IPS-15b (cell line): ENCODE data around the gene PRSS1.
A peak's percentile ranks its signal among the peaks of the same experiment; 100 is the strongest.

Experiments used
- H3K27me3 ChIP-seq: one replicate; pipeline ENCODE4 v1.6.1; 2013; ENCODE audit warnings: low read length; ENCODE audit not compliant: control insufficient read depth, insufficient read depth
- H3K36me3 ChIP-seq: one replicate; pipeline ENCODE4 v1.6.1; 2013; ENCODE audit warnings: low read length; ENCODE audit not compliant: control insufficient read depth, insufficient read depth
- H3K4me1 ChIP-seq: one replicate; pipeline ENCODE4 v1.6.1; 2013; ENCODE audit warnings: mild to moderate bottlenecking, low read length; ENCODE audit not compliant: control insufficient read depth, insufficient read depth
- H3K4me3 ChIP-seq: one replicate; pipeline ENCODE4 v1.5.1; 2013; ENCODE audit warnings: low read depth, low read length
- H3K9ac ChIP-seq: one replicate; pipeline ENCODE4 v1.6.1; 2013; ENCODE audit warnings: low read depth, mild to moderate bottlenecking, low read length
- H3K9me3 ChIP-seq: one replicate; pipeline ENCODE4 v1.6.1; 2013; ENCODE audit warnings: mild to moderate bottlenecking, low read length; ENCODE audit not compliant: control insufficient read depth, insufficient read depth

The PRSS1 gene

DNA sequence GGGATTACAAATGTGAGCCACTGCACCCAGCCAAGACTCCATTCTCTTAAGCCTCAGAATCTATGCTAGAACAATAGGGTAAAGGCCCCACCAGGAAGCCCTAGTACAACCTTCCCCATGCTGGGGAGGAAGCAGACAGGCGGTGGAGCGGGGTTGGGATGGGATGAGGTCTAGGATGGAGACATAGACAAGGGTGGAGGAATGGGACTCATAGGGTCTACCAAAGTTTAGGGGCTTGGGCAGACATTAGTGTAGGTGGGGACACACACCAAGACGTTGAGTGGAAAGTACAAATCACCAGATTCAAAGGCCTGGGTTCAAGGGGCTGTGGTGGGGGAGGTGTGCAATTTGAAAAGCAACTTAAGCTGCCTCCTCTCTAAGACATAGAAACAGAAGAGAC is 40.8 kb downstream of the PRSS1 start:
- H3K4me3 ChIP-seq: no peak overlapping the region
- no peaks in the 10 kb centered on the region for H3K9me3 ChIP-seq
- peaks cover 29% of the 10 kb centered on the region for H3K27me3 ChIP-seq
- H3K9ac ChIP-seq: no peak overlapping the region
- H3K4me1 ChIP-seq: peaks cover 6% of the 10 kb centered on the region
- no peaks in the 10 kb centered on the region for H3K36me3 ChIP-seq

DNA sequence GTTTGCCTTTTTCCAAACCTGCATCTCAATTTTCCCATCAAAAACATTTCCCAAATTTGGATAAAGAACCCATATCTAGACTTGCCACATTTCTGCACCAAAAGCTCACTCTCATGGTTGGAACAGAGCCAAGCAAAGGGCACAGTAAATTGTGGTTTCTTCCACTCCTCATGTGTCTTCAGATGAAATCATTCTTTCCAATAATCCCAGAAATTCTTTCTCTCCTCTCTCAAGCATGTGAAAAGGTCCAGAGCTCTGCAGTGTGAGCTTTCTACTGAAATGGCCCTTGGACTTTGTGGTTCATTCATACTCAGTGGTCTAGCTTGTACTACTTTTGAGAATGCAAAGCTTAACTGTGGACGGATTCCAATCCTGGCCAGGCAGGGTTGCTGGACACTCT is 41.3 kb downstream of the PRSS1 start:
- H3K9me3 ChIP-seq: no peaks in the 10 kb centered on the region
- H3K9ac ChIP-seq: no peak overlapping the region
- H3K4me1 ChIP-seq: peaks cover 9% of the 10 kb centered on the region
- H3K27me3 ChIP-seq: peaks cover 34% of the 10 kb centered on the region
- no peak overlapping the region for H3K4me3 ChIP-seq
- H3K36me3 ChIP-seq: no peaks in the 10 kb centered on the region

- no peak overlapping the region for H3K4me3 ChIP-seq
- peaks cover 16% of the 10 kb centered on the region for H3K4me1 ChIP-seq
- H3K27me3 ChIP-seq: peaks cover 43% of the 10 kb centered on the region
These were observed 42.2 kb downstream of the PRSS1 start for GRCh38 chr7:142791502-142791901.

GRCh38 chr7:142792129-142792528 is 42.9 kb downstream of the PRSS1 start:
- Histone ChIP-seq H3K36me3 (no peaks in the 10 kb centered on the region), H3K27me3 (peaks cover 50% of the 10 kb centered on the region), H3K4me3 (no peak overlapping the region), H3K4me1 (peaks cover 16% of the 10 kb centered on the region), H3K9ac (no peak overlapping the region), H3K9me3 (no peaks in the 10 kb centered on the region)

More at GRCh38 chr7:142791502-142791901, 42.2 kb downstream of the PRSS1 start:
- Histone ChIP-seq H3K36me3 (no peaks in the 10 kb centered on the region), H3K9me3 (no peaks in the 10 kb centered on the region), H3K9ac (no peak overlapping the region)

GRCh38 chr7:142792593-142792992 is 43.3 kb downstream of the PRSS1 start:
- no peaks in the 10 kb centered on the region for H3K36me3 ChIP-seq
- H3K9me3 ChIP-seq: no peaks in the 10 kb centered on the region
- no peak overlapping the region for H3K4me3 ChIP-seq
- peaks cover 16% of the 10 kb centered on the region for H3K4me1 ChIP-seq
- peaks cover 50% of the 10 kb centered on the region for H3K27me3 ChIP-seq
- no peak overlapping the region for H3K9ac ChIP-seq

DNA sequence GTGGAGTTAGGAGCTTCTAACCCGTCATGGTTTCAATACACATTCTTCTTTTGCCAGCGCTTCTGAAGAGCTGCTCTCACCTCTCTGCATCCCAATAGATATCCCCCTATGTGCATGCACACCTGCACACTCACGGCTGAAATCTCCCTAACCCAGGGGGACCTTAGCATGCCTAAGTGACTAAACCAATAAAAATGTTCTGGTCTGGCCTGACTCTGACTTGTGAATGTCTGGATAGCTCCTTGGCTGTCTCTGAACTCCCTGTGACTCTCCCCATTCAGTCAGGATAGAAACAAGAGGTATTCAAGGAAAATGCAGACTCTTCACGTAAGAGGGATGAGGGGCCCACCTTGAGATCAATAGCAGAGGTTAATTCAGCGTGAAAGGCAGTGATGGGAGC is 43.9 kb downstream of the PRSS1 start:
- Histone ChIP-seq H3K36me3 (no peaks in the 10 kb centered on the region), H3K9ac (no peak overlapping the region), H3K4me3 (no peak overlapping the region), H3K9me3 (no peaks in the 10 kb centered on the region), H3K27me3 (peaks cover 56% of the 10 kb centered on the region), H3K4me1 (peaks cover 16% of the 10 kb centered on the region)

GRCh38 chr7:142795339-142795863 is 46.1 kb downstream of the PRSS1 start:
- Histone ChIP-seq H3K4me1 (peaks cover 26% of the 10 kb centered on the region), H3K9ac (no peak overlapping the region), H3K4me3 (peak overlapping the region; percentile 64), H3K9me3 (no peaks in the 10 kb centered on the region), H3K36me3 (no peaks in the 10 kb centered on the region), H3K27me3 (peaks cover 79% of the 10 kb centered on the region)

DNA sequence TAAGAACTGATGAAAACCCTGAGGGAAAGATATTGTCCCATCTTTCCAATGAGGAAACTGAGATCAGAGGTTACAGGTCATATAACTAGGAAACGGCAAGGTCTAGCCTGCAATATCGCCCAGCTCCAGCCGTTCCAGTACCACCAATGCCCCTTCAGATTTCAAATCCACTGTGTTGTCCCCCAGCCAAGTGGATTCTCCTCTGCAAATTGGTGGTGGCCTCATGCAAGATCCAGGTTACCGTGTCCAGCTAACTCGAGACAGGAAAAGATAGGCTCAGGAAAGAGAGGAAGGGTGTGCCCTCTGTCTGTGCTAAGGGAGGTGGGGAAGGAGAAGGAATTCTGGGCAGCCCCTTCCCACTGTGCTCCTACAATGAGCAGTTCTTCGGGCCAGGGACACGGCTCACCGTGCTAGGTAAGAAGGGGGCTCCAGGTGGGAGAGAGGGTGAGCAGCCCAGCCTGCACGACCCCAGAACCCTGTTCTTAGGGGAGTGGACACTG is 46.8 kb downstream of the PRSS1 start:
- Histone ChIP-seq H3K9ac (peak overlapping the region; percentile 32), H3K4me1 (peaks cover 26% of the 10 kb centered on the region), H3K9me3 (no peaks in the 10 kb centered on the region), H3K27me3 (peaks cover 85% of the 10 kb centered on the region), H3K4me3 (peak overlapping the region; percentile 64), H3K36me3 (no peaks in the 10 kb centered on the region)

DNA sequence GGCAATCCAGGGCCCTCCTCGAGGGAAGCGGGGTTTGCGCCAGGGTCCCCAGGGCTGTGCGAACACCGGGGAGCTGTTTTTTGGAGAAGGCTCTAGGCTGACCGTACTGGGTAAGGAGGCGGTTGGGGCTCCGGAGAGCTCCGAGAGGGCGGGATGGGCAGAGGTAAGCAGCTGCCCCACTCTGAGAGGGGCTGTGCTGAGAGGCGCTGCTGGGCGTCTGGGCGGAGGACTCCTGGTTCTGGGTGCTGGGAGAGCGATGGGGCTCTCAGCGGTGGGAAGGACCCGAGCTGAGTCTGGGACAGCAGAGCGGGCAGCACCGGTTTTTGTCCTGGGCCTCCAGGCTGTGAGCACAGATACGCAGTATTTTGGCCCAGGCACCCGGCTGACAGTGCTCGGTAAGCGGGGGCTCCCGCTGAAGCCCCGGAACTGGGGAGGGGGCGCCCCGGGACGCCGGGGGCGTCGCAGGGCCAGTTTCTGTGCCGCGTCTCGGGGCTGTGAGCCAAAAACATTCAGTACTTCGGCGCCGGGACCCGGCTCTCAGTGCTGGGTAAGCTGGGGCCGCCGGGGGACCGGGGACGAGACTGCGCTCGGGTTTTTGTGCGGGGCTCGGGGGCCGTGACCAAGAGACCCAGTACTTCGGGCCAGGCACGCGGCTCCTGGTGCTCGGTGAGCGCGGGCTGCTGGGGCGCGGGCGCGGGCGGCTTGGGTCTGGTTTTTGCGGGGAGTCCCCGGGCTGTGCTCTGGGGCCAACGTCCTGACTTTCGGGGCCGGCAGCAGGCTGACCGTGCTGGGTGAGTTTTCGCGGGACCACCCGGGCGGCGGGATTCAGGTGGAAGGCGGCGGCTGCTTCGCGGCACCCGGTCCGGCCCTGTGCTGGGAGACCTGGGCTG is 47.5 kb downstream of the PRSS1 start:
- H3K9me3 ChIP-seq: no peaks in the 10 kb centered on the region
- peak overlapping the region; percentile 32 for H3K9ac ChIP-seq
- peaks cover 26% of the 10 kb centered on the region for H3K4me1 ChIP-seq
- H3K4me3 ChIP-seq: peak overlapping the region; percentile 64
- peaks cover under 1% of the 10 kb centered on the region for H3K36me3 ChIP-seq
- peaks cover 91% of the 10 kb centered on the region for H3K27me3 ChIP-seq

GRCh38 chr7:142797391-142798377 is 48.4 kb downstream of the PRSS1 start:
- H3K4me3 ChIP-seq: peak overlapping the region; percentile 64
- peaks cover 98% of the 10 kb centered on the region for H3K27me3 ChIP-seq
- H3K36me3 ChIP-seq: peaks cover 4% of the 10 kb centered on the region
- peaks cover 26% of the 10 kb centered on the region for H3K4me1 ChIP-seq
- no peaks in the 10 kb centered on the region for H3K9me3 ChIP-seq
- H3K9ac ChIP-seq: no peak overlapping the region
